A172 (cell line): ENCODE data around the gene CEMIP. TPM values are rescaled to one million over a fixed set of nuclear protein-coding genes. Genes with fewer than 3 reads are reported as not detected.

Experiments used
- DNase-seq: peaks from one replicate; pipeline ENCODE4 v3.0.0-alpha.2; 2015; ENCODE audit warnings: low spot score
- total RNA-seq: library from RNA; depleted of rRNA; stranded (reverse); fragments of >200 nt; shearing (Covaris generic); gene quantifications from 2 replicates; pipeline ENCODE4 v1.2.3, GENCODE V29; 2014

The CEMIP gene
- total RNA-seq, 1 experiment from 2014 or later = 7.3 TPM

DNA sequence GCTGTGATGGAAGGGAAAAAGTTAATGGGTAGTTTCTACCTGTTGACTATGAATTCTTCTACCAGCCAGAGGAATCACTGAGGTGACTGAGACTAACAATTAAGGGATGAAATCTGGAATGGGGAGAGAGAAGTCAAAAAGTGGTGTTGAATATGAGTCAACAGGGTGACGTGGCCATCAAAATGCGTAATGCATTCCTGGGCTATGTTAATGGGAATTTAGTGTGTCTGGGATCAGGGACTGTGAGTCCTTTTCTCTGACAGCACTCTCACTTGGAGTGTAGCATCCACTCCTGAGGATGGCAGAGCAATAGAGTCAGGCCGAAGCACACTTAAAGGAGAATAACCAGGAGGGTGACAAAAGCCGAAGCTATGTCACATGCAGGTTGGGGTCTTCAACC lies 150.1 kb downstream of the CEMIP start:
- DNase-seq = peak; percentile 94

DNA sequence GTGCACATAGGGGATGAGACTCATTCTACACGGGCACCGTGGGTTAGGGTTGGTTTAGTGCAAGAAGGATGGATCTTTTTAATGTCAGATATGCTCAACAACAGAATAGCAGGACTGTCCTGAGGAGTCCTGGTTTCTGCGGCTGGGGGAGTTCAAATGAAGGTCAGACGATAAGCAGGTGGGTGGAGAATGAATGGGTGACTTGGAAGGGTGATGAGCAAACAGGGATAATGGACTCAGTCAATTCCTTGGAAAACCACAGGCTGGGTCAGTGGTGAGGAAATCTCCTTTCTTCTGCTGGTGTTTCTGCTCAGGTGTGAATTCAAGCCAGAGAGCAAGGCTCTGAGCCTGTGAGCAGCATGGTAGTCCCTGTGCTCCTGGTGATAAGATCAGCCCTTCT lies 150.5 kb downstream of the CEMIP start:
- peak; percentile 75 for DNase-seq

DNA sequence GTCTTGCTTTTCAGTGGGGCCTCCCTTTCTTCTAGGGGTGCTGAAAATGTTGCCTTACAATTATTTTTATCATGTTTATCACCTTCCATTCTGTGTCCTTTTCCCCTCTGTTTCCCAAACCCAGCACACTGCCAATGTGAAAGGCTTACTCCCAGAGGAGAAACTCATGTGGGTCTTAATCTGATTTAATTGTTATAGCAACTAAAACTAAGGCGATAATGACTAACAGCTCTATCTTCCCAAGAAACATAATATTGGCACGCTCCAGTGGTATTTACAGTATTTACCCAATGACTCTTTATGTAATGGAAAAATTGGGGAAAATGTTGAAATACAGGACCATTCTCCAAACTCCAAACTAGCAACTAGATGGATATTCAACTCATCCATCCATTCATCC lies 152.0 kb downstream of the CEMIP start:
- no peak for DNase-seq

DNA sequence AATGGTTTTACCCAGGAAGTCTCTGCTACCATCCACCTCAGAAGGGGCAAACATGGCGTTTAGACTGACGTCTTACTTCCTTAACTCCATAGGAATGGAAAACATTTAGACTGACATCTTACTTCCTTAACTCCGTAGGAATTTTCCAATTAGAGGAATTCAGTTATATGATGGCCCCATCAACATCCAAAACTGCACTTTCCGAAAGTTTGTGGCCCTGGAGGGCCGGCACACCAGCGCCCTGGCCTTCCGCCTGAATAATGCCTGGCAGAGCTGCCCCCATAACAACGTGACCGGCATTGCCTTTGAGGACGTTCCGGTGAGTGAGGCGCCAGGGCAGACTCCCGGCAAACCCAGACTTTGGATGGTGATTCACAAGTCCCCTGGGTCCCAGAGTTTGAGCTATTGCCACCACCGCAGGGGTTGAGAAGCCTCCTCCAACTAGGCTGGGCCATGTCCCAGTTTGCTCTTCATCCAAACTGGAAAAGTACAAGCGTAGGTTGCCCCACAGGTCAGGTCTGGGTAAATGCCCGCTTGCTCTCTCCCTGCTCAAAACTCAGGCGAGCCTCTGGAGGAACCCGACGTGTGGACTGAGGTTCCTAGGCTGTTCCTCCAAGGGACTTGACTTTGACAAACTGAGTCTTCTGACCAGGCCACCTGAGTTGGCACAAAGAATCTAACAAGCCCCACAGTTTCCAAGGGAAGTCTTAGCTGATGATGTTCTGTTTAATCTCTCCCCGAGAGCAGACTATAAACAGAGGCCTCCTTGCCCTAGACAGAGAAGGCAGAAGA lies 152.7 kb downstream of the CEMIP start:
- no peak for DNase-seq

DNA sequence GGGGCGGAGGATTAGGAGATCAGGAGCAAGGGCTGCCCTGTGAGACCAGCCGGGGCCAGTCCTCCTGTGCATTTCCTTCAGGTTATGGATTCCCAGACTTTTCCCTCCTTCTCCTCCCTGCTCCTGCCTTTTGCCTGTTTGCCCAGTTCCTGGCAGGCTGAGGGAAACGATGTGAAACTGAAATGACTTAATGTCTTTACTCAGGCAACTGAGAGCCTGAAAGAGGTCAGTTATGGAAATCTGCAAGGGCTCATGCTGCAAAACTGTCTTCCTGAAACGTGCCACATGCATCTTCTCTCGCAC lies 153.3 kb downstream of the CEMIP start:
- DNase-seq = no peak

DNA sequence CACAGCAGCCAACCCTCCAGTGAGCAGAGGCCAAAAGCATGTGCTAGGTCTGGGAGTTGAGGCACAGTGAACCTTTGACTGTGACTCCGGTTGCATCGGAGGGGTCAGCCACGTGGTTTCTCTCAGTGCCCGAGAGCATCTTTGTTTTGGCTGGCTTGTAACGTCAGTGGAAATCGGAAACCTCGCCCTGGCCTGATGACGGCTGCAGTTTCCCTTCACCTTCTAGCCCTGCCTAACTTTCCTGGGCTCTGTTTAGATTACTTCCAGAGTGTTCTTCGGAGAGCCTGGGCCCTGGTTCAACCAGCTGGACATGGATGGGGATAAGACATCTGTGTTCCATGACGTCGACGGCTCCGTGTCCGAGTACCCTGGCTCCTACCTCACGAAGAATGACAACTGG lies 153.8 kb downstream of the CEMIP start:
- no peak for DNase-seq

DNA sequence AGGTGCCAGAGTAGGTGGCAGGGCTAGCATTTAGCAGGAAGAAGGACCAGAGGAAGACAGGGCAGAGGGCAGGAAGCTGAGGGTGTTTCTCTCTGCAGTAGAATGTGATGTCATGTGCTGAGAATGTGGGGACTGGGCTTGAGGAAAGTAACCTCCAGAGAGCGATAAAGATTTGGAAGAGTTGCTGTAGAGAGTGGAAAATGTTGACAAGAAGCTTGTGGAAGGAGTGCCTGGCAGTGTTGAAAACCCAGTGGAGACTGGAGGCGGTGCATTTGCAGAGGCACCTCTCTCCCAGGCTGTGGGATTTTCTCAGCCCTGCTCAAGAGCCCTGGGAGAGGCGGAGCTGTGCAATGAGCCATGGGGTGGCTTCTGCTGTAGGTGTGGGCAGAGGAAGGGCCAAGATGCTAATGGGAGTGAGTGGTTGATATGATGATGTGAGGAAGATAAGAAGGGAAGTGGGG lies 155.6 kb downstream of the CEMIP start:
- peak; percentile 85 for DNase-seq

DNA sequence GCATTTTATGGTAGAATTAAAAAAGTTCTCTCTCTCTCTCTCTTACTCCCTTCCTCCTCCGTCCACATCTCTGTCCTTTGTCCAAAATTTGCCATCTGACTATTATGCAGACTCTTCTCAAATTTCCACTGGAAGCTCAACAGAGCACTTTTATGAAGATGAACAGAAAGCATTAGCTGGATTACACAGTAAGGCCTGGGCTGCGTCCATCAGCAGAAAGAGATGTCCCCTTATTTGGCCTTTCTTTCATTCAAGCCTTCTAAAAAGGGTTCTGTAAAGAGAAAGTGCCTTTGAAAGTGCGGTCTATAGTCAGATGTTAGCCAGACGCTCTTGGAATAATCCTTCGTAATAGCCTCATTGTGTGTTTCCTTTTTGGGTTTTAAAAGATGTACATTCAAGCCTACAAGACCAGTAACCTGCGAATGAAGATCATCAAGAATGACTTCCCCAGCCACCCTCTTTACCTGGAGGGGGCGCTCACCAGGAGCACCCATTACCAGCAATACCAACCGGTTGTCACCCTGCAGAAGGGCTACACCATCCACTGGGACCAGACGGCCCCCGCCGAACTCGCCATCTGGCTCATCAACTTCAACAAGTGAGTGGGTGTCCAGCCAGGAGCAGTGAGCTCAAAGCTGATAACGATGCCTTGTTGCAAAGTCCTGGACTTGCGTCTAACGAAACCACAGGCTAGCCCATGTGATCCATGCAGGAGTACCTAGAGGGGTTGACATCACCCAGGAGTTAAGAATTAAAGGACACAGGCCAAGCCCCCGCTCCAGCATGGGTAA lies 157.3 kb downstream of the CEMIP start:
- no peak for DNase-seq

DNA sequence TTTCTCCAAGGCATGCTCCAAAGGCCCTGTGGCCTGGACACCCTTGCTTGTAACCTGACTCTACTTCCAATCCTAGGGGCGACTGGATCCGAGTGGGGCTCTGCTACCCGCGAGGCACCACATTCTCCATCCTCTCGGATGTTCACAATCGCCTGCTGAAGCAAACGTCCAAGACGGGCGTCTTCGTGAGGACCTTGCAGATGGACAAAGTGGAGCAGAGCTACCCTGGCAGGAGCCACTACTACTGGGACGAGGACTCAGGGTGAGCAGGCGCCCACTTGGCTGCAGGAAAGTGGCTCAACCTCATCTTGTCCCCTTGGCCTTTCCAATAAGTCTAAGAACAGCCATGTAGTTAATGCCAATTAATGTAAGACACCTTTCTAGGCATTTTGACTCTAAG lies 158.5 kb downstream of the CEMIP start:
- no peak for DNase-seq

DNA sequence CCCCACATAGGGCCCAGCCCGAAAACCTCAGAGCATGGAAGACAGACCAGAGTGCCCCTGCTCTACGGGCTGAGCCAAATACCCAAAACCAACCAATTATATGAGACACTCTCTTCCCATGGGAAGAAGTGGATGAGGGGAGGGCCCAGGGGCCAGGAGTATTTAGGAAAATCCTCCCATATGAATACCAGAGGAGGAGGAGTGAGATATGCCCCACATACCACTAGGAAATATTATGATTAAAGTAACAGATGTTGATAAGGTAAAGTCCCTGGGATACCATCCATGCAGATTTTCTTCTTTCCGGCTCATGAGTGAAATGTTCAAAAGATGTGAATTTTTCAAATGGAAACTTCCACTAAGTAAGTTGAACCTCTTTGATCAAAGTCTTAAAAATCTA lies 160.0 kb downstream of the CEMIP start:
- DNase-seq = no peak

DNA sequence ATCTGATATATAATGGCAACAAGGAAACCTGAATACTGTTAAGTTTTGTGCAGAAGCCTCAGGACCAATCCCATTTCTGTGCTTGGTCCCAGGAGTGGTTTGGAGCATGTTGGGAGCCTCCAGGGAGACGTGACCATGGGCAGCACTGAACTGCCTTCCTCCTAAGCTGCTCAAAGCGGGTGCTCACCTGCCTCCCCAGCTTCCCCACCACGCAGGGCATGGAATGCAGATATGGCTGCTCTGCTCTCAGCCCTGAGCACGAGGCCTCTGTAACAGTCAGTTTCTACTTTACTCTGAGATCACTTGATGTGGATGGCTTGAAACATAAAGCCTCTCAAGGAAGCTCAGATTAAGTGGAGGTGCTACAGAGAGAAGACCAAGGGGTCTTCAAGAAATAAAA lies 161.2 kb downstream of the CEMIP start:
- no peak for DNase-seq

DNA sequence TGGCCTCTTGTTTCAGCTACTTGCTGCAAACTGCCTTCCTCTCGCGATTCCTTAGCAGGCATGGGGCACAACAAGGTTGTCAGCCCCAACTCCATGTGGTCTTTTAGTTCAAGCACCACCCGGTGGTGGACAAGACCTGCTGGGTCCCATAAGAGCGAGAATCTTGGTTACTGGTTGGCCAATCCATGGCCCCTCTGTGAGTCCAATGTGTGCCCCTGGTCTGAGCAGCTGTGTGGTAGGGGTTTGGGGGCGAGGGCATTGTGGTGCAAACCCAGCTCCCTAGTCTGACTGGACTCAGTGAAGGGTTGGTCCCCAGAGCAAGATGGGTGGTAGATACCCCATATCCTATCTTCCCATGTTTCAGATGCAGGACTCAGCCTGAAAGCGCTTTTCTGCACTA lies 161.7 kb downstream of the CEMIP start:
- no peak for DNase-seq

DNA sequence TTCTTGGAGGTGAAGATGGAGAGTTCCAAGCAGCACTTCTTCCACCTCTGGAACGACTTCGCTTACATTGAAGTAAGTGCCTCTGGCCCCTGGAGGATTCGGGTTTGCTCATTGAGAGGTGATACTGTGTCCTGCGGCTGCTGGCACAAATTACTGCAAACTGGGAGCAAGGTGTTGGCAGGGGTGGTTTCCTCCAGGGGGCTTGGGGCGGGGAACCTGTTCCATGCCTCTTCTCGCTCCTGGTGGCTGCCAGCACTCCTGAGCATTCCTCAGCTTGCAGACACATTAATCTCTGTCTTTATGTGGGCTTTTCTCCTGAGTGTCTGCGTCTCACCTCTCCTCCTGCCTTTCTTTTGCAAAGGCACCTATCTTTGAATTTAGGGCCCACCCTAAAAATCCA lies 163.1 kb downstream of the CEMIP start:
- no peak for DNase-seq

DNA sequence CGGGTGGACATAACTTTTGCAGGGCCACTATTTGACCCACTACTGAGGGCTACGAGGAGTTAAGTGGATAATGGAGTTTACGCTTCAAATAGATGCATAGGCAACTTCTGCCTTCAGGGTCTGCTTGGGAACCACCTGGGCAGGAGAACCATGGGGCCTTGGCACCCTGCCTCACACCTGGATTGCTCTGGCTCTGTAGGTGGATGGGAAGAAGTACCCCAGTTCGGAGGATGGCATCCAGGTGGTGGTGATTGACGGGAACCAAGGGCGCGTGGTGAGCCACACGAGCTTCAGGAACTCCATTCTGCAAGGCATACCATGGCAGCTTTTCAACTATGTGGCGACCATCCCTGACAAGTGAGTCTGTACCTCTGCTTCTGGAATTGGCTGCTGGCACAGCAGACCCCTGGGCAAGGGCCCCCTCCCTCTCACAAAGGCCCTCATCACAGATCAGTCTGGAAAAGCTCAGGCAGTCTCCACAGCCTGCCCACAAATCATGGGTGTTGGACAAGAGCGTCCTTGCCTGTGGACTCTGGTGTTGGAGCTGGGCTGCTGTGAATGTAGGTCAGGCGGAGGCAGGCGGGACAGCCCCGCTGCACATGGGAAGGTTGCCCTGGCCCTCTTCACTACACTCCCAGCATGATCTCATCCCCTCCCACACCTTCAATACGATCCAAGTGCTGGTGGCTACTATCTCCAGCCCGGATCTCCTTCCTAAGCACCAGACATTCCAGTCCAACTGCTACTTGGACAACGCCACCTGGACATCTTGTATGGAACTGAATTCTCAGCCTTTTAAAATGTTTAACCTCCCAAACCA lies 163.8 kb downstream of the CEMIP start:
- no peak for DNase-seq

DNA sequence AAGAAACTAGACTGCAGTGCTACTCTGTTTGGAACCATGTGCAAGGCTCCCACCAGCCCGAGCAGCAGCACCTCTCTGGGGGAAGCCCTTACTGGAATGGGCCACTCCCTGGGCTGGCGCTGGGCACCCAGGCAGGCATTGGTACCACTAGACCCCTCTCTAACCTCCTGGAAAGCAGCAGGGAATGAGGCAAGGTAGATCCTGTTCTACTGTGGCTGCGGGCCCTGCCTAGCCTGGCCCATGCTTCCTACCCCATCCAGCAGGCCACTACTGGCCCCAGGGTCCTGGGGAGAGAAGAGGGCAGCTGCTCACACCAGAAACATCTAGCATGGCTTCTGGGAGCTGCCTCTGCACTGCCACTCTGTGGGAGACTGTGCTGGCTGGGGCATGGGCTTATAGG lies 165.6 kb downstream of the CEMIP start:
- DNase-seq = no peak

DNA sequence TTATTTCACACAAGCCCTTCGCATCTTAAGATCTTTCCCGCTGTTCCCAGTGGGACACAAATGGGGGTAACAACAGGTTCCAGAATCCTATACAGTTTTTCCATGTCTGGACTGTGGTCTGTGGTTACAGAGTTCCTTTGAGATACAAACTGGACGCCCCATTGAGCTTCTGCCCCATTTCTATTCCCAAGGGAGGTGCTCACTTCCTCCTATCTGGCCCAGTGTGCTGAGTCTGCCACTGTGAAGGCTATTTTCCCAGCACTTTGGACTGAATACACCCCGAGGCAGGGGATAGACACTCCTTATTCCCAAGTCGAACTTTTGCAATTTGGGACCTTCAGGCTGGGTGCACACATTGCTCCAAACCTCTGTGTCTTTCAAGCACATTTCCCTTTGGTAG lies 166.4 kb downstream of the CEMIP start:
- no peak for DNase-seq

DNA sequence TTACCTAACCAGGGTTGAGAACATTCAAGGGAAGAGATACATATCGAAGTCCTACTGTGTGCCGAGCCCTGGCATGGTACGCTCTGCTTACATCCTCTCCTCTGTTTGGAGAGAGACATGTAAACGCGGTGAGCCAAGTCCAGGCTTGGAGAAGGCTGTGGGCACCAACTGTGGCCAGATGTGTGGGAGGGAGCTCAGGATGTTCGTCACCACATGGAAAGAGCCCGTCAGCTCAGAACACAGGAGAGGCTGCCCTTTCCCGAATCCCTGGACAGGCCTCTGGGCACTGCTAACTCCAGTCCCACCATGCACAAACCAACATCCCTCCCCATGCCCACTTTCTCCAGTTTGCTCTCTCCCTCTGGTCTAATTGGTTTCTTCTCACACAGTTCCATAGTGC lies 167.4 kb downstream of the CEMIP start:
- DNase-seq = no peak

DNA sequence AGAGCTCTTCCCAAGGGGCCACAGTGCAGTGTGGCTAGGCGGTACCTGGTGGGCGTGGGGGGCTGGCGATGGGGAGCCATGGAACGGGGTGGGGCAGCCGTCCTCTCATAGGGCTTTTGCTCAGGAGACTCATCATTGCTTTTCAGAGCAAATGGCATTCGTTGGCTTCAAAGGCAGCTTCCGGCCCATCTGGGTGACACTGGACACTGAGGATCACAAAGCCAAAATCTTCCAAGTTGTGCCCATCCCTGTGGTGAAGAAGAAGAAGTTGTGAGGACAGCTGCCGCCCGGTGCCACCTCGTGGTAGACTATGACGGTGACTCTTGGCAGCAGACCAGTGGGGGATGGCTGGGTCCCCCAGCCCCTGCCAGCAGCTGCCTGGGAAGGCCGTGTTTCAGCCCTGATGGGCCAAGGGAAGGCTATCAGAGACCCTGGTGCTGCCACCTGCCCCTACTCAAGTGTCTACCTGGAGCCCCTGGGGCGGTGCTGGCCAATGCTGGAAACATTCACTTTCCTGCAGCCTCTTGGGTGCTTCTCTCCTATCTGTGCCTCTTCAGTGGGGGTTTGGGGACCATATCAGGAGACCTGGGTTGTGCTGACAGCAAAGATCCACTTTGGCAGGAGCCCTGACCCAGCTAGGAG lies 169.6 kb downstream of the CEMIP start:
- no peak for DNase-seq

DNA sequence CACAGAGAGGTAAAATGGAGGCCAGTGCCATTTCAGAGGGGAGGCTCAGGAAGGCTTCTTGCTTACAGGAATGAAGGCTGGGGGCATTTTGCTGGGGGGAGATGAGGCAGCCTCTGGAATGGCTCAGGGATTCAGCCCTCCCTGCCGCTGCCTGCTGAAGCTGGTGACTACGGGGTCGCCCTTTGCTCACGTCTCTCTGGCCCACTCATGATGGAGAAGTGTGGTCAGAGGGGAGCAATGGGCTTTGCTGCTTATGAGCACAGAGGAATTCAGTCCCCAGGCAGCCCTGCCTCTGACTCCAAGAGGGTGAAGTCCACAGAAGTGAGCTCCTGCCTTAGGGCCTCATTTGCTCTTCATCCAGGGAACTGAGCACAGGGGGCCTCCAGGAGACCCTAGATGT lies 170.6 kb downstream of the CEMIP start:
- DNase-seq = no peak

DNA sequence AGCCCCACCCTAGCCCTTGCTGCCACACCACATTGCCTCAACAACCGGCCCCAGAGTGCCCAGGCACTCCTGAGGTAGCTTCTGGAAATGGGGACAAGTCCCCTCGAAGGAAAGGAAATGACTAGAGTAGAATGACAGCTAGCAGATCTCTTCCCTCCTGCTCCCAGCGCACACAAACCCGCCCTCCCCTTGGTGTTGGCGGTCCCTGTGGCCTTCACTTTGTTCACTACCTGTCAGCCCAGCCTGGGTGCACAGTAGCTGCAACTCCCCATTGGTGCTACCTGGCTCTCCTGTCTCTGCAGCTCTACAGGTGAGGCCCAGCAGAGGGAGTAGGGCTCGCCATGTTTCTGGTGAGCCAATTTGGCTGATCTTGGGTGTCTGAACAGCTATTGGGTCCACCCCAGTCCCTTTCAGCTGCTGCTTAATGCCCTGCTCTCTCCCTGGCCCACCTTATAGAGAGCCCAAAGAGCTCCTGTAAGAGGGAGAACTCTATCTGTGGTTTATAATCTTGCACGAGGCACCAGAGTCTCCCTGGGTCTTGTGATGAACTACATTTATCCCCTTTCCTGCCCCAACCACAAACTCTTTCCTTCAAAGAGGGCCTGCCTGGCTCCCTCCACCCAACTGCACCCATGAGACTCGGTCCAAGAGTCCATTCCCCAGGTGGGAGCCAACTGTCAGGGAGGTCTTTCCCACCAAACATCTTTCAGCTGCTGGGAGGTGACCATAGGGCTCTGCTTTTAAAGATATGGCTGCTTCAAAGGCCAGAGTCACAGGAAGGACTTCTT lies 171.3 kb downstream of the CEMIP start:
- no peak for DNase-seq

DNA sequence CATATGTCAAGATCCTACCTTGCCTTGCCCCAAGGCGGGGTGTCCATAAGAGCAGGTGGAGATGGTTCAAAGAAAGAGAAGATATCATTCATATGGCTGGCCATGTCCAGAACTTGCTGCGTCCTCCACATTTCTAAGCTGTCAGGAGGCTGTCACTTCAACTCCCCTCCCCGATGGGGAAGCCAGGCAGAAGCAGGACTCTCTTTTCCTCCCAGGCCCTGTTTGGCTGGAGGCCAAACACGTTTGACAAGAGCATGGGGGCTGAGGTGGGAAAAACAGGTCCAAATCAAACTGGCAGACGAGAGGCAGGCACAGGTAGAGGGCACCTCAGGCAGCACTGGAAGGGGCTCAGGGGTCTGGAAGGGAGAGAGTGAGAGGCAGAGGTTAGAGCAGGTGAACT lies 172.8 kb downstream of the CEMIP start:
- DNase-seq = no peak
